AG20443 (cell line): ENCODE measurements around the gene GFM1.

Experiments used
- DNase-seq: peaks from one replicate; pipeline ENCODE4 v3.0.0; 2012; ENCODE audit warnings: low spot score, mixed read lengths

GFM1 gene

GRCh38 chr3:158727206-158728060, 83.1 kb downstream of the GFM1 start:
- peak; percentile 70 for DNase-seq

- DNase-seq: no peak
These were observed 83.7 kb downstream of the GFM1 start for GRCh38 chr3:158728061-158728377.

GRCh38 chr3:158728851-158729250, 84.5 kb downstream of the GFM1 start:
- DNase-seq: no peak

GRCh38 chr3:158731486-158731885, 87.2 kb downstream of the GFM1 start:
- DNase-seq: no peak

- DNase-seq: peak; percentile 78
These were observed 87.9 kb downstream of the GFM1 start, which contains the start of gene RARRES1 for GRCh38 chr3:158731938-158732855. TSS of gene RARRES1 (minus strand) at chr3:158732457. CDS start at chr3:158732415, 42 bp downstream.

- DNase-seq: no peak
These were observed 88.5 kb downstream of the GFM1 start for GRCh38 chr3:158732856-158733200.

GRCh38 chr3:158733656-158734055, 89.3 kb downstream of the GFM1 start:
- no peak for DNase-seq

- DNase-seq: no peak
These were observed 91.1 kb downstream of the GFM1 start for GRCh38 chr3:158735296-158736033.

- DNase-seq: no peak
These were observed 93.1 kb downstream of the GFM1 start for GRCh38 chr3:158737410-158737809.

- DNase-seq: no peak
These were observed 93.8 kb downstream of the GFM1 start for GRCh38 chr3:158737976-158738615.

- DNase-seq: no peak
These were observed 94.3 kb downstream of the GFM1 start for GRCh38 chr3:158738653-158739052.

GRCh38 chr3:158739078-158739477, 94.8 kb downstream of the GFM1 start:
- no peak for DNase-seq

- DNase-seq: no peak
These were observed 95.3 kb downstream of the GFM1 start for GRCh38 chr3:158739661-158740060.
